ENCODE measurements around the gene DNASE1L2.

Gene DNASE1L2

GRCh38 chr16:2267913-2268666, 31.8 kb downstream of the DNASE1L2 start, which contains the start of gene RNPS1:
RNPS1 (minus strand) TSS chr16:2268126; CDS start chr16:2264643, 3,483 bp downstream.
- DNase-seq, result peak; percentile 97
- H3K9me3 ChIP-seq, result no peaks in the 10 kb centered on the region
- peak within 1 kb of the TSS; percentile 79 for H3K4me3 ChIP-seq (ENCODE audit: low read depth, low read length)
- TF ChIP-seq CTCF (IDR thresholded peaks at IDR 0.05; ENCODE audit: low read depth, low read length), result no peak
- peaks cover 29% of the 10 kb centered on the region for H3K36me3 ChIP-seq
- H3K27me3 ChIP-seq, result no peaks in the 10 kb centered on the region
- H3K4me1 ChIP-seq, result no peaks in the 10 kb centered on the region

GRCh38 chr16:2270070-2270462, 33.8 kb downstream of the DNASE1L2 start:
- no peak overlapping the region for H3K4me3 ChIP-seq (ENCODE audit: low read depth, low read length)
- peaks cover 9% of the 10 kb centered on the region for H3K36me3 ChIP-seq
- no peak for TF ChIP-seq CTCF (IDR thresholded peaks at IDR 0.05; ENCODE audit: low read depth, low read length)
- no peaks in the 10 kb centered on the region for H3K9me3 ChIP-seq
- H3K4me1 ChIP-seq, result no peaks in the 10 kb centered on the region
- DNase-seq, result no peak
- H3K27me3 ChIP-seq, result no peaks in the 10 kb centered on the region

GRCh38 chr16:2270588-2271470, 34.6 kb downstream of the DNASE1L2 start:
- H3K36me3 ChIP-seq, result peaks cover 9% of the 10 kb centered on the region
- H3K4me3 ChIP-seq (ENCODE audit: low read depth, low read length), result no peak overlapping the region
- no peaks in the 10 kb centered on the region for H3K4me1 ChIP-seq
- H3K27me3 ChIP-seq, result no peaks in the 10 kb centered on the region
- no peak for TF ChIP-seq CTCF (IDR thresholded peaks at IDR 0.05; ENCODE audit: low read depth, low read length)
- DNase-seq, result no peak
- no peaks in the 10 kb centered on the region for H3K9me3 ChIP-seq

- Histone ChIP-seq H3K4me3 (ENCODE audit: low read depth, low read length) (no peak overlapping the region), H3K9me3 (no peaks in the 10 kb centered on the region), H3K27me3 (no peaks in the 10 kb centered on the region), H3K36me3 (peaks cover 11% of the 10 kb centered on the region), H3K4me1 (no peaks in the 10 kb centered on the region)
- TF ChIP-seq CTCF (IDR thresholded peaks at IDR 0.05; ENCODE audit: low read depth, low read length), result no peak
- no peak for DNase-seq
Measured at GRCh38 chr16:2271848-2272461, 35.7 kb downstream of the DNASE1L2 start.

GRCh38 chr16:2273484-2273883, 37.2 kb downstream of the DNASE1L2 start:
- no peaks in the 10 kb centered on the region for H3K27me3 ChIP-seq
- no peak for TF ChIP-seq CTCF (IDR thresholded peaks at IDR 0.05; ENCODE audit: low read depth, low read length)
- no peak for DNase-seq
- H3K36me3 ChIP-seq, result peaks cover 25% of the 10 kb centered on the region
- no peak overlapping the region for H3K4me3 ChIP-seq (ENCODE audit: low read depth, low read length)
- H3K9me3 ChIP-seq, result no peaks in the 10 kb centered on the region
- no peaks in the 10 kb centered on the region for H3K4me1 ChIP-seq
